DMS53 treated with DMSO at 0.1 percent for 48 hours (cell line): ENCODE data around the gene CCDC88C.
"Not testable (repeated sequence)": the region's sequence is repeated elsewhere in the genome, so short reads cannot be mapped to it uniquely, and the experiment has no call there.

Experiments used
- DNase-seq: peaks from one replicate; lab custom pipeline; 2025; ENCODE audit not compliant: unreplicated experiment; lab: John Stamatoyannopoulos, UW

CCDC88C gene

GRCh38 chr14:91252871-91253794 lies 164.5 kb downstream of the CCDC88C start:
- DNase-seq = no peak

- no peak for DNase-seq
Measured at GRCh38 chr14:91250912-91251311, 166.7 kb downstream of the CCDC88C start.

GRCh38 chr14:91249841-91250616 lies 167.6 kb downstream of the CCDC88C start:
- DNase-seq = peak; percentile 55

- no peak for DNase-seq
Measured at GRCh38 chr14:91246051-91246852, 171.4 kb downstream of the CCDC88C start.

- DNase-seq = not testable (repeated sequence)
Measured at GRCh38 chr14:91245616-91246015, 172.0 kb downstream of the CCDC88C start.

- DNase-seq = no peak
Measured at GRCh38 chr14:91245029-91245428, 172.6 kb downstream of the CCDC88C start.

- DNase-seq = no peak
Measured at GRCh38 chr14:91244501-91244901, 173.1 kb downstream of the CCDC88C start, which contains the start of gene GPR68. TSS of gene GPR68 (minus strand) at chr14:91244704. CDS start at chr14:91235050, 9,654 bp downstream.

- DNase-seq = no peak
Measured at GRCh38 chr14:91243074-91243471, 174.5 kb downstream of the CCDC88C start.

GRCh38 chr14:91242635-91243034 lies 175.0 kb downstream of the CCDC88C start:
- DNase-seq = no peak

GRCh38 chr14:91241863-91242262 lies 175.8 kb downstream of the CCDC88C start:
- no peak for DNase-seq

- no peak for DNase-seq
Measured at GRCh38 chr14:91238661-91239060, 179.0 kb downstream of the CCDC88C start.

GRCh38 chr14:91238085-91238484 lies 179.5 kb downstream of the CCDC88C start:
- DNase-seq = no peak

GRCh38 chr14:91237219-91237618 lies 180.4 kb downstream of the CCDC88C start:
- DNase-seq = no peak

GRCh38 chr14:91235841-91236240 lies 181.8 kb downstream of the CCDC88C start:
- DNase-seq = no peak

- DNase-seq = no peak
Measured at GRCh38 chr14:91234791-91235114, 182.9 kb downstream of the CCDC88C start.

- no peak for DNase-seq
Measured at GRCh38 chr14:91233936-91234790, 183.5 kb downstream of the CCDC88C start.

GRCh38 chr14:91232603-91233002 lies 185.0 kb downstream of the CCDC88C start:
- DNase-seq = no peak

GRCh38 chr14:91232052-91232451 lies 185.6 kb downstream of the CCDC88C start:
- DNase-seq = no peak

- DNase-seq = no peak
Measured at GRCh38 chr14:91231446-91231845, 186.2 kb downstream of the CCDC88C start.

- DNase-seq = no peak
Measured at GRCh38 chr14:91230397-91231035, 187.1 kb downstream of the CCDC88C start.
